ENCODE data around the gene TBC1D24.

DNA sequence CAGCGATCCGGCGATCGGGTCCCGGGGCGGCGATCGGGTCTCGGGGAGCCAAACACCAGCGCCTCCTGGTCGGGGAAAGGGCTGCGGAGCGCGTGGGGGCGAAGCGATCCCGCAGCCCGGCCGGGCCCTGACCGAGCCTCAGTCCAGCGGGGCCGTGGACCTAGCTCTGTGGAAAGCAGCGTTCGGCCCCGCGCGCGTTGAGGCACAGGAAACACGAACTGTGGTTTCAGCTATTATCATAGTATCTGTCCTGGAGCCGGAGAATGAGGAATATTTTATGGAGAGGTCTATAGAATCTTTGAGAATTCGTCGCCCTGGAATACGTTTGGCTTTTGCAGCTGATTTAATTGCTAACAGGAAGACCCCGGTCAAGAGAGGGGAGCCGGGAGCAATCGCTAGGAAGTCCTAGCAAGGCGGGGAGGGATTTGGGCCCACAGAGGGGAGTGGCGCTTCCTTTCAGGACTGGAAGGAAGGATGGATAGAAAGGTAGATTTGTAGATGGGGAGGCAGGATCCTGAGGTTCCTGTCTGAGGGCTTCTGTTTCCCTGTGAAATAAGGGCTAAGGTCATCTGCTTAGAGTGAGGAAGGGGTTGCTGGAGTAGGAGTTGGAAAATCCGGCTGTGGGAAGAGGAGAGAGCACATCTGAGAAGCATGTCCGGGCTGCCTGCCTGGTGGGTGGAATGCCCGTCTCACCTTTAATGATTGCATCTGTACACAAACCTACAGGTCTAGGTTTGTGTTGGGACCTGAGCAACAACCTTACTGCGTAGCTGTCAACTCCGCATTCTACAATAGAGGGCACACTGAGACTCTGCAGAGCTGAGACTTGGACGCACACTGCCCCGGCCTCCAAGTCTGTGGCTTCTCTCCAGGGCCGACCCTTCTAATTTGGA is 44.9 kb upstream of the TBC1D24 start:
- TF ChIP-seq, protein P1, sequence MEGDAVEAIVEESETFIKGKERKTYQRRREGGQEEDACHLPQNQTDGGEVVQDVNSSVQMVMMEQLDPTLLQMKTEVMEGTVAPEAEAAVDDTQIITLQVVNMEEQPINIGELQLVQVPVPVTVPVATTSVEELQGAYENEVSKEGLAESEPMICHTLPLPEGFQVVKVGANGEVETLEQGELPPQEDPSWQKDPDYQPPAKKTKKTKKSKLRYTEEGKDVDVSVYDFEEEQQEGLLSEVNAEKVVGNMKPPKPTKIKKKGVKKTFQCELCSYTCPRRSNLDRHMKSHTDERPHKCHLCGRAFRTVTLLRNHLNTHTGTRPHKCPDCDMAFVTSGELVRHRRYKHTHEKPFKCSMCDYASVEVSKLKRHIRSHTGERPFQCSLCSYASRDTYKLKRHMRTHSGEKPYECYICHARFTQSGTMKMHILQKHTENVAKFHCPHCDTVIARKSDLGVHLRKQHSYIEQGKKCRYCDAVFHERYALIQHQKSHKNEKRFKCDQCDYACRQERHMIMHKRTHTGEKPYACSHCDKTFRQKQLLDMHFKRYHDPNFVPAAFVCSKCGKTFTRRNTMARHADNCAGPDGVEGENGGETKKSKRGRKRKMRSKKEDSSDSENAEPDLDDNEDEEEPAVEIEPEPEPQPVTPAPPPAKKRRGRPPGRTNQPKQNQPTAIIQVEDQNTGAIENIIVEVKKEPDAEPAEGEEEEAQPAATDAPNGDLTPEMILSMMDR (conservative IDR thresholded peaks at IDR 0.05 in 1 of 2, IDR thresholded peaks at IDR 0.05 in 1 of 2; ENCODE audit: low read depth in 1 of 2, low read length in 2 of 2): peak in 1 of 2 donors; percentile 23
- TF ChIP-seq EZH2 (IDR thresholded peaks at IDR 0.05; ENCODE audit: low read length, missing control alignments): no peak
